Type B pancreatic cell (in vitro differentiated cells): ENCODE data around the gene NTM. TPM values are rescaled to one million over a fixed set of nuclear protein-coding genes. Genes with fewer than 3 reads are reported as not detected.

Source experiments
- DNase-seq: peaks from one replicate; pipeline ENCODE4 v3.0.0; 2021; ENCODE audit warnings: mixed read lengths; ENCODE audit not compliant: unreplicated experiment; ENCODE audit errors: extremely low spot score
- H3K27ac Mint-ChIP-seq: 2 replicates; pipeline ENCODE4 v1.8.0; 2021; ENCODE audit warnings: mild to moderate bottlenecking, mixed read lengths
- H3K27me3 Mint-ChIP-seq: 2 replicates; pipeline ENCODE4 v1.8.0; 2021; ENCODE audit warnings: mixed read lengths
- H3K36me3 Mint-ChIP-seq: 2 replicates; pipeline ENCODE4 v1.8.0; 2021; ENCODE audit warnings: mixed read lengths
- H3K4me1 Mint-ChIP-seq: one replicate; pipeline ENCODE4 v1.8.0; 2021; ENCODE audit warnings: mixed read lengths; ENCODE audit not compliant: unreplicated experiment
- H3K4me3 Mint-ChIP-seq: 2 replicates; pipeline ENCODE4 v1.8.0; 2021; ENCODE audit warnings: mild to moderate bottlenecking, mixed read lengths
- H3K9me3 Mint-ChIP-seq: 2 replicates; pipeline ENCODE4 v1.8.0; 2021; ENCODE audit warnings: mixed read lengths
- total RNA-seq: library from RNA; stranded (reverse); gene quantifications from 2 replicates; pipeline ENCODE4 v1.2.1, GENCODE V29; 2021; ENCODE audit warnings: low replicate concordance
- TF ChIP-seq, protein P1 (sequence below): fragments of 200-600 bp; sonication (generic); conservative IDR thresholded peaks from 2 replicates; pipeline ENCODE4 v1.5.0; 2021; ENCODE audit warnings: antibody characterized with exemption, mild to moderate bottlenecking

NTM gene
- total RNA-seq, 1 donor from 2014 or later, result 19.2 TPM

GRCh38 chr11:131645237-131645636 is 274.8 kb downstream of the NTM start:
- Mint-ChIP-seq H3K9me3 (no peaks in the 10 kb centered on the region), H3K4me1 (peaks cover 22% of the 10 kb centered on the region), H3K27ac (no peak overlapping the region), H3K36me3 (no peaks in the 10 kb centered on the region), H3K27me3 (peaks cover 18% of the 10 kb centered on the region), H3K4me3 (no peak overlapping the region)
- no peak for DNase-seq
- TF ChIP-seq, protein P1, sequence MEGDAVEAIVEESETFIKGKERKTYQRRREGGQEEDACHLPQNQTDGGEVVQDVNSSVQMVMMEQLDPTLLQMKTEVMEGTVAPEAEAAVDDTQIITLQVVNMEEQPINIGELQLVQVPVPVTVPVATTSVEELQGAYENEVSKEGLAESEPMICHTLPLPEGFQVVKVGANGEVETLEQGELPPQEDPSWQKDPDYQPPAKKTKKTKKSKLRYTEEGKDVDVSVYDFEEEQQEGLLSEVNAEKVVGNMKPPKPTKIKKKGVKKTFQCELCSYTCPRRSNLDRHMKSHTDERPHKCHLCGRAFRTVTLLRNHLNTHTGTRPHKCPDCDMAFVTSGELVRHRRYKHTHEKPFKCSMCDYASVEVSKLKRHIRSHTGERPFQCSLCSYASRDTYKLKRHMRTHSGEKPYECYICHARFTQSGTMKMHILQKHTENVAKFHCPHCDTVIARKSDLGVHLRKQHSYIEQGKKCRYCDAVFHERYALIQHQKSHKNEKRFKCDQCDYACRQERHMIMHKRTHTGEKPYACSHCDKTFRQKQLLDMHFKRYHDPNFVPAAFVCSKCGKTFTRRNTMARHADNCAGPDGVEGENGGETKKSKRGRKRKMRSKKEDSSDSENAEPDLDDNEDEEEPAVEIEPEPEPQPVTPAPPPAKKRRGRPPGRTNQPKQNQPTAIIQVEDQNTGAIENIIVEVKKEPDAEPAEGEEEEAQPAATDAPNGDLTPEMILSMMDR, result no peak

DNA sequence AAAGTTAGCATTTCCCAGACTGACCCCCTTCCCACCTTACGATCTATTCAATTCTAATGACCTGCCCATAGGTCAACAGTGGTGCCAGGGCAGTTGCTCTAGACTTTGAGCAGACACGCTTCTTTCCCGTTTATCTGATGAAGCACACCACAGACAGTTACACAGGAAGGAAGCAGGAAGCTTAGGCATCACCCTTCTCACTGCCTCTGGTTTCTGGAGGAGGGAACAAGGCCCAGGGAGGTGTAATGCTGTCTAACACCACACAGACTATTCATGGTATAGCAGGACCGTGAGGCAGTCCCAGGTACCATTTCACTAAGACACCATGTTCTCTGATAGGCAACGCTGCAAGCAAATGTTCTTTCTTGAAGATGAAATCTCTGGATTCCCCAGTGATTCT is 279.4 kb downstream of the NTM start:
- Mint-ChIP-seq H3K9me3 (no peaks in the 10 kb centered on the region), H3K36me3 (no peaks in the 10 kb centered on the region), H3K27me3 (peaks cover 7% of the 10 kb centered on the region), H3K27ac (no peak overlapping the region), H3K4me1 (no peaks in the 10 kb centered on the region), H3K4me3 (no peak overlapping the region)
- TF ChIP-seq, protein P1, result no peak
- DNase-seq, result no peak

DNA sequence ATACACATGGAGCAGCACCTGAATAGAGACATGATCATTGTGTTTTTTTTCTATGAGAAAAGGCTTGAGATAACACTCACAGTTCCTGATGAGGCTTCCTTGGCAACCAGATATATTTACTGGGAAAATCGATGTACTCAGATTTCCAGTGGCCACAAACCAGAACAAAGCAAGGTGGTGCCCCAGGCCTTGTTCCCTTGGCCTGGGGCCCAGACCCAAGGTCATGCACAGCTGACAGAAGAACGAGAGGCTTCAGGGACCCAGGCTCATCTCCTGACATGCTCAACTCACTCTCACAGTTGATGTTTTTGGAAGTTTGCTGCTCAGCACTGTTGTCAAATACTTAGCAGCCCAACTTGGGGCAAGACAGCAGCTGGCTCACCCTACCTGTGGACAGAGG is 281.8 kb downstream of the NTM start:
- TF ChIP-seq, protein P1, result no peak
- no peak for DNase-seq
- no peaks in the 10 kb centered on the region for H3K9me3 Mint-ChIP-seq
- H3K4me3 Mint-ChIP-seq, result no peak overlapping the region
- peaks cover 17% of the 10 kb centered on the region for H3K27me3 Mint-ChIP-seq
- H3K36me3 Mint-ChIP-seq, result no peaks in the 10 kb centered on the region
- peaks cover 8% of the 10 kb centered on the region for H3K4me1 Mint-ChIP-seq
- no peak overlapping the region for H3K27ac Mint-ChIP-seq

DNA sequence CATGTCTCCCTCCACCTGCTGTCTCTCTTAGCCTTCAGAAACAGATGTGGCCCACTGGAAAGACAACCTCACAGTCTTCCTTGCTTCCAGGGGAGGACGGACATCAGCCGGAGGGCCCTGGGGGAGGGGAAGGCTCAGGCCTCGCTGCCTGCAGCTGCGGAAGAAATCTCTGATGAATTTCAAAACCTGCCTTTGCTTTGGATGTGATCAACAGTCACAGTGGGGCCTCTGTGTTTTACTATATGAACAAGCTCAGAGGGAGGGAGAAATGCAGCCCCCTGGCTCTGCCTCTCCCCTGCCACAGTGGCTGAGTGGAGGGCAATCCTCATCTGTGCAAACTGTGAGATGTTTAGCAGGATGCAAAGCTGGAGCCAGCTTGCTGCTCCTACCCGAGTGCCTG is 282.8 kb downstream of the NTM start:
- TF ChIP-seq, protein P1, result no peak
- Mint-ChIP-seq H3K27ac (no peak overlapping the region), H3K27me3 (peaks cover 26% of the 10 kb centered on the region), H3K9me3 (no peaks in the 10 kb centered on the region), H3K36me3 (no peaks in the 10 kb centered on the region), H3K4me3 (no peak overlapping the region), H3K4me1 (peaks cover 13% of the 10 kb centered on the region)
- DNase-seq, result no peak

- no peak for DNase-seq
- Mint-ChIP-seq H3K4me3 (no peak overlapping the region), H3K36me3 (no peaks in the 10 kb centered on the region), H3K27me3 (peaks cover 35% of the 10 kb centered on the region), H3K4me1 (peaks cover 13% of the 10 kb centered on the region), H3K9me3 (no peaks in the 10 kb centered on the region), H3K27ac (no peak overlapping the region)
- TF ChIP-seq, protein P1, result no peak
These were observed 284.4 kb downstream of the NTM start for GRCh38 chr11:131654849-131655248.

- no peaks in the 10 kb centered on the region for H3K36me3 Mint-ChIP-seq
- no peaks in the 10 kb centered on the region for H3K9me3 Mint-ChIP-seq
- TF ChIP-seq, protein P1, result no peak
- peaks cover 48% of the 10 kb centered on the region for H3K27me3 Mint-ChIP-seq
- H3K4me3 Mint-ChIP-seq, result peak overlapping the region; percentile 29
- H3K27ac Mint-ChIP-seq, result no peak overlapping the region
- H3K4me1 Mint-ChIP-seq, result peaks cover 28% of the 10 kb centered on the region
- no peak for DNase-seq
These were observed 285.9 kb downstream of the NTM start for GRCh38 chr11:131656179-131656838.
